T-cell (primary cell): ENCODE data around the gene KIRREL1. TPM values are rescaled to one million over a fixed set of nuclear protein-coding genes. Genes with fewer than 3 reads are reported as not detected.

Source experiments
- ATAC-seq, 4 experiments: fragments of 200-7000 bp in 3 of 4; fragments of 150-1000 bp in 1 of 4; cut with Tn5 transposase; replicated peaks in 1 of 4; 1 replicate in 3 of 4; 2 replicates in 1 of 4; pipeline ENCODE4 v1.10.0; 2021; ENCODE audit warnings: moderate library complexity in 3 of 4, mild to moderate bottlenecking in 2 of 4, moderate number of reproducible peaks in 1 of 4
- CTCF ChIA-PET, 2 donors: fragments of 300-600 bp; sonication (Branson Sonifier 250); formaldehyde crosslinking; loops; one replicate each; lab custom pipeline; 2022; ENCODE audit warnings: antibody characterized with exemption in 2 of 2; lab: Charles Lee
- POLR2A ChIA-PET, 2 donors: fragments of 300-600 bp; sonication (Branson Sonifier 250); formaldehyde crosslinking; loops; one replicate each; lab custom pipeline; 2022; ENCODE audit warnings: antibody characterized with exemption in 2 of 2; lab: Charles Lee
- DNase-seq, 35 experiments: peaks; one replicate each; pipeline versions ENCODE4 v3.0.0 to v3.0.0-alpha.2; 2013 to 2023
- H3K27ac ChIP-seq: one replicate; pipeline ENCODE4 v1.5.1; 2013; ENCODE audit warnings: low read length
- H3K27me3 ChIP-seq, 2 experiments: replicated peaks in 1 of 2; 1 replicate in 1 of 2; 2 replicates in 1 of 2; pipeline versions ENCODE4 v1.6.1 to v1.7.0; 2013; ENCODE audit warnings: low read length in 1 of 2, mixed read lengths in 1 of 2; ENCODE audit not compliant: control insufficient read depth in 2 of 2, insufficient read depth in 2 of 2; ENCODE audit errors: extremely low read depth in 1 of 2
- H3K36me3 ChIP-seq, 2 donors: 1 replicate in 1 of 2; 2 replicates in 1 of 2; pipeline versions ENCODE4 v1.6.1 to v1.7.0; 2013; ENCODE audit warnings: low read length in 1 of 2; ENCODE audit not compliant: control insufficient read depth in 2 of 2, insufficient read depth in 1 of 2; ENCODE audit errors: extremely low read depth in 1 of 2
- H3K4me1 ChIP-seq, 2 experiments: 1 replicate in 1 of 2; 2 replicates in 1 of 2; pipeline versions ENCODE4 v1.6.1 to v1.7.0; 2013; ENCODE audit warnings: low read length in 2 of 2, mixed read lengths in 1 of 2; ENCODE audit not compliant: insufficient read depth in 2 of 2, control insufficient read depth in 1 of 2; ENCODE audit errors: extremely low read depth in 1 of 2
- H3K4me3 ChIP-seq, 2 donors: 1 replicate in 1 of 2; 2 replicates in 1 of 2; pipeline versions ENCODE4 v1.5.1 to v1.7.0; 2013; ENCODE audit warnings: mild to moderate bottlenecking in 2 of 2, low read length in 1 of 2, moderate library complexity in 1 of 2; ENCODE audit not compliant: control insufficient read depth in 1 of 2; ENCODE audit errors: extremely low read depth in 1 of 2
- H3K9me3 ChIP-seq: 2 replicates; pipeline ENCODE4 v1.7.0; 2013
- H3K27ac Mint-ChIP-seq, 2 donors: one replicate each; pipeline ENCODE4 v1.8.0; 2020 to 2021; ENCODE audit warnings: mild to moderate bottlenecking in 2 of 2, mixed read lengths in 2 of 2
- H3K27me3 Mint-ChIP-seq, 2 donors: one replicate each; pipeline ENCODE4 v1.8.0; 2021 to 2022; ENCODE audit warnings: mixed read lengths in 2 of 2
- H3K36me3 Mint-ChIP-seq: one replicate; pipeline ENCODE4 v1.8.0; 2021; ENCODE audit warnings: mixed read lengths
- H3K4me1 Mint-ChIP-seq, 3 donors: one replicate each; pipeline ENCODE4 v1.8.0; 2020 to 2022; ENCODE audit warnings: mixed read lengths in 3 of 3, mild to moderate bottlenecking in 1 of 3
- H3K4me3 Mint-ChIP-seq, 3 donors: one replicate each; pipeline ENCODE4 v1.8.0; 2020 to 2022; ENCODE audit warnings: mild to moderate bottlenecking in 3 of 3, mixed read lengths in 3 of 3, moderate library complexity in 3 of 3
- H3K9me3 Mint-ChIP-seq, 3 donors: one replicate each; pipeline ENCODE4 v1.8.0; 2020 to 2022; ENCODE audit warnings: mixed read lengths in 3 of 3
- WGBS: methylation state at CpG from one replicate; pipeline ENCODE4 v1.1.5; 2013; ENCODE audit warnings: missing lambda C conversion rate; ENCODE audit not compliant: insufficient coverage; 5-methylcytosine and 5-hydroxymethylcytosine counted together
- total RNA-seq, 35 experiments: library from RNA in 6 of 35; stranded (reverse) in 6 of 35; fragments of 120-200 nt in 1 of 35; gene quantifications; one replicate each; pipeline versions ENCODE4 v1.2.1 to v1.2.4 and lab custom pipeline; 2013 to 2026

Gene KIRREL1
- total RNA-seq, 5 donors from 2014 or later (not counting 1 experiment from before 2014, with no cell fraction given), result 0.16 to 0.20 (median 0.19) TPM; not detected in 2

- Mint-ChIP-seq H3K4me3 (no peak overlapping the region), H3K27ac (no peak overlapping the region), H3K27me3 (peaks cover 0 to 5% of the 10 kb centered on the region in 2 donors), H3K36me3 (no peaks in the 10 kb centered on the region), H3K4me1 (peaks cover 0 to 3% (median 2%) of the 10 kb centered on the region in 3 donors), H3K9me3 (no peaks in the 10 kb centered on the region)
- no peak for DNase-seq
- no peaks in the 10 kb centered on the region for H3K36me3 ChIP-seq
- H3K27ac ChIP-seq, result no peak overlapping the region
- ChIA-PET CTCF (interaction anchor here in 1 of 2 donors (0.9 to 1.5 kb wide), 2 partner anchors 18 to 23 kb away, joined by 3 read pairs; no protein-coding TSS in a partner anchor), POLR2A (no interaction called here)
- ATAC-seq, result no peak
- H3K4me1 ChIP-seq, result no peaks in the 10 kb centered on the region
- H3K9me3 ChIP-seq, result no peaks in the 10 kb centered on the region
- H3K4me3 ChIP-seq, result no peak overlapping the region
- no CpG with 5 or more reads among the region's 5 CpGs for WGBS
- H3K27me3 ChIP-seq, result peaks cover 0 to 3% of the 10 kb centered on the region in 2 experiments
These were observed 104.8 kb downstream of the KIRREL1 start for GRCh38 chr1:158098256-158098655.

GRCh38 chr1:158099185-158099584, 105.7 kb downstream of the KIRREL1 start:
- Histone ChIP-seq H3K9me3 (no peaks in the 10 kb centered on the region), H3K27ac (no peak overlapping the region), H3K27me3 (peaks cover 0 to 2% of the 10 kb centered on the region in 2 experiments), H3K36me3 (no peaks in the 10 kb centered on the region), H3K4me3 (no peak overlapping the region), H3K4me1 (no peaks in the 10 kb centered on the region)
- no peak for DNase-seq
- H3K4me1 Mint-ChIP-seq, result peaks cover 0 to 3% (median 2%) of the 10 kb centered on the region in 3 donors
- no peak overlapping the region for H3K4me3 Mint-ChIP-seq
- H3K36me3 Mint-ChIP-seq, result no peaks in the 10 kb centered on the region
- CTCF ChIA-PET, result interaction anchor here in 1 of 2 donors (1.5 kb wide), 1 partner anchor 18 kb away, joined by 3 read pairs; no protein-coding TSS in a partner anchor
- POLR2A ChIA-PET, result no interaction called here
- H3K27ac Mint-ChIP-seq, result no peak overlapping the region
- WGBS, result no CpG with 5 or more reads among the region's 3 CpGs
- H3K27me3 Mint-ChIP-seq, result peaks cover 0 to 1% of the 10 kb centered on the region in 2 donors
- no peak for ATAC-seq
- H3K9me3 Mint-ChIP-seq, result no peaks in the 10 kb centered on the region

- ATAC-seq (no peak), DNase-seq (no peak)
- H3K36me3 Mint-ChIP-seq, result no peaks in the 10 kb centered on the region
- Histone ChIP-seq H3K4me3 (no peak overlapping the region), H3K27me3 (peaks cover 0 to 5% of the 10 kb centered on the region in 2 experiments), H3K4me1 (no peaks in the 10 kb centered on the region), H3K36me3 (no peaks in the 10 kb centered on the region), H3K9me3 (no peaks in the 10 kb centered on the region), H3K27ac (no peak overlapping the region)
- no peak overlapping the region for H3K4me3 Mint-ChIP-seq
- 86% methylated on average over 1 of the region's 2 CpGs for whole genome bisulfite sequencing
- H3K9me3 Mint-ChIP-seq, result no peaks in the 10 kb centered on the region
- H3K27ac Mint-ChIP-seq, result no peak overlapping the region
- ChIA-PET CTCF (no interaction called here), POLR2A (no interaction called here)
- H3K27me3 Mint-ChIP-seq, result peaks cover 5% of the 10 kb centered on the region in 2 donors
- H3K4me1 Mint-ChIP-seq, result peaks cover 0 to 3% (median 2%) of the 10 kb centered on the region in 3 donors
These were observed 107.1 kb downstream of the KIRREL1 start for GRCh38 chr1:158100498-158100897.

GRCh38 chr1:158101455-158101854, 108.0 kb downstream of the KIRREL1 start:
- H3K9me3 ChIP-seq, result no peaks in the 10 kb centered on the region
- H3K27me3 ChIP-seq, result peaks cover 0 to 5% of the 10 kb centered on the region in 2 experiments
- no peak overlapping the region for H3K4me3 ChIP-seq
- no CpG with 5 or more reads among the region's 2 CpGs for WGBS
- Mint-ChIP-seq H3K36me3 (no peaks in the 10 kb centered on the region), H3K27ac (no peak overlapping the region), H3K4me1 (peaks cover 0 to 3% (median 2%) of the 10 kb centered on the region in 3 donors), H3K27me3 (peaks cover 5 to 10% of the 10 kb centered on the region in 2 donors), H3K9me3 (no peaks in the 10 kb centered on the region), H3K4me3 (no peak overlapping the region)
- ChIA-PET POLR2A (no interaction called here), CTCF (no interaction called here)
- no peak overlapping the region for H3K27ac ChIP-seq
- ATAC-seq (no peak), DNase-seq (no peak)
- no peaks in the 10 kb centered on the region for H3K4me1 ChIP-seq
- no peaks in the 10 kb centered on the region for H3K36me3 ChIP-seq

GRCh38 chr1:158101927-158102326, 108.5 kb downstream of the KIRREL1 start:
- ChIA-PET CTCF (no interaction called here), POLR2A (no interaction called here)
- H3K9me3 Mint-ChIP-seq, result no peaks in the 10 kb centered on the region
- DNase-seq (no peak), ATAC-seq (no peak)
- Histone ChIP-seq H3K4me1 (no peaks in the 10 kb centered on the region), H3K27ac (no peak overlapping the region), H3K4me3 (no peak overlapping the region), H3K27me3 (peaks cover 0 to 5% of the 10 kb centered on the region in 2 experiments), H3K9me3 (no peaks in the 10 kb centered on the region), H3K36me3 (no peaks in the 10 kb centered on the region)
- H3K27ac Mint-ChIP-seq, result no peak overlapping the region
- no peak overlapping the region for H3K4me3 Mint-ChIP-seq
- no peaks in the 10 kb centered on the region for H3K36me3 Mint-ChIP-seq
- WGBS, result no CpG with 5 or more reads among the region's 1 CpG
- peaks cover 0 to 3% (median 2%) of the 10 kb centered on the region in 3 donors for H3K4me1 Mint-ChIP-seq
- peaks cover 5 to 10% of the 10 kb centered on the region in 2 donors for H3K27me3 Mint-ChIP-seq

- Histone ChIP-seq H3K36me3 (no peaks in the 10 kb centered on the region), H3K27me3 (peaks cover 0 to 5% of the 10 kb centered on the region in 2 experiments), H3K9me3 (no peaks in the 10 kb centered on the region), H3K4me3 (no peak overlapping the region), H3K4me1 (no peaks in the 10 kb centered on the region), H3K27ac (no peak overlapping the region)
- ATAC-seq, result no peak
- no peaks in the 10 kb centered on the region for H3K9me3 Mint-ChIP-seq
- no peaks in the 10 kb centered on the region for H3K36me3 Mint-ChIP-seq
- H3K27me3 Mint-ChIP-seq, result peaks cover 5 to 10% of the 10 kb centered on the region in 2 donors
- ChIA-PET CTCF (interaction anchor here in 1 of 2 donors (0.7 kb wide), 1 partner anchor 44 kb away, joined by 3 read pairs; no protein-coding TSS in a partner anchor), POLR2A (no interaction called here)
- H3K4me3 Mint-ChIP-seq, result no peak overlapping the region
- 84% methylated on average over 4 of the region's 6 CpGs for WGBS
- H3K27ac Mint-ChIP-seq, result no peak overlapping the region
- no peak for DNase-seq
- peaks cover 0 to 3% (median 2%) of the 10 kb centered on the region in 3 donors for H3K4me1 Mint-ChIP-seq
These were observed 109.6 kb downstream of the KIRREL1 start for GRCh38 chr1:158102881-158103674.
